NCI-H526 treated with DMSO at 0.1 percent for 48 hours (cell line): ENCODE results near the gene SFTPA1.
A peak's percentile ranks its signal among the peaks of the same experiment; 100 is the strongest.
"Not testable (repeated sequence)": the region's sequence is repeated elsewhere in the genome, so short reads cannot be mapped to it uniquely, and the experiment has no call there.

Experiments
- DNase-seq: peaks from one replicate; lab custom pipeline; 2025; lab: John Stamatoyannopoulos, UW

Gene SFTPA1

DNA sequence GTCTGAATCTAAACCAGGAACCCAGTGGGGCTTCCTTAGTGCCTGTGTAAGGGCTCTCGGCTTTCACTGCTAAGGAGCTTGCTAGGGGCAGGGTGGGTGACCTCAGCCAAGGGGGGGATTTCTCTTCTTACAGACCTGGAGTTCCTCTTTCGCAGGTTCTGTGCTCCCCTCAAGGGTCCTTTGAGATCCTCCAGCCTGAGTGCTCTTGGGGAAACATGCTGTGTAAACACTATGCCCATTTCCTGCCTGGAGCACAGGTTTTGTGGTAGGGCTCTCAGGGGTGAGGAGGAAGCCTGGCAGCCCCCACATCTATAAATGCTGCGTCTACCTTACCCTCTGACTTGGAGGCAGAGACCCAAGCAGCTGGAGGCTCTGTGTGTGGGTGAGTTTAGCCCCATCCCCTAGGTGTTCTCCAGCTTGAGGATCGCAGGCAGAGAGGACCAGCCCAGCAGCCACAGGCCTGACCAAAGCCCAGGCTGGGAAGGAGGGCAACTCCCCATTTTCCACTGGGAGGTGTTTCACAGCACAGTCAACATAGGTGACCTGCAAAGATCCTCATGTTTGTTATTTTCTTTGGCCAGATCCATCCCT, at the start of gene SFTPA1:
Gene SFTPA1, plus strand, starts transcription at position 339 of the 591 bp plus-strand sequence. CDS start 887 bp downstream, outside the sequence.
- no peak for DNase-seq

DNA sequence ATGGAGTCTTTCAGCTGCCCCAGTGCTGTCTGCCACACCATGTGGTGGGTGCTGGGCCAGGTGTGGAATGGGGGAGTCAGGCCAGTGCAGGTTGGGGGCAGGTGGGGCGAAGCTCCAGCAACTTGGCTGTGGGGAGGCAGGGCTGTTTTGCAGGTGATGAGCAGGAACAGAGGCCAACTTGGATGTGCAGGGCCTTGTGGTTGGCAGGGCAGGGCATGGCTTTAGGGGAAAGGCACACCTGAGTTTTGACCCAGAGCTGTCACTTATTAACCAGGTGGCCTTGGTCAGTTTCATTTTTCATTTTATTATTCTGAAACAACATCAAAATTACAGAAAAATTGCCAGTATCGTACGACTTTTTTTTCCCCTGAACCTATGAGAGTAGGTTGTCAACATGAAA, 49.5 kb upstream of the SFTPA1 start:
- DNase-seq = no peak

DNA sequence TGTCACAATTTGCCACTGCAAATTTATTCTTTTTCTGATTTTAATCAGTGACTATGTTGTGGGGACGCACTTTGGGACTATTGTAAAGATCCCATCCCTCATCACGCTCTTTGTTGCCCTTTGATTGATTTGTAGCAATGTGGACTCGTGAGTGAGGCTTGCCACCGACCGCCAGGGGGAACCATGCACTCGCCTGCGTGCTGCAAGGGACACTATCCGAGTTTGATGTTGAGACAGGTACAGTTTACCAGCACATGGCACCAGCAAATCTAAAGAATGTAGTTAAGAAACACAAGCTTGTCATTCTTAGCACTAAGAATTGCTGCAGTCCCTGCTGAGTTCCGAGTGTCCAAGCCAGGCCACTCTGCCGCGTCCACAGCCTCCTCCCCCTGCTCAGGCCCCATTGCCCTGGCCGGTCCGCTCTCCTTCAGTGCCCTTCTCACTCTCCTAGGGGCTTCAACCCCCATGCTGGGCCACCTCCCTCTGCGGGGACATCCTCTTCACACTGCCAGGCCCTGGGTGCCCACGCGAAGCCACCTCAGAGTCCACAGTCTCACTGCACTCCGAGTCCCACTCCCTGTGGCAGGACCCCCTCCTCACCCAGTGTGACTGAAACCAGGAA, 48.5 kb upstream of the SFTPA1 start:
- peak; percentile 47 for DNase-seq

DNA sequence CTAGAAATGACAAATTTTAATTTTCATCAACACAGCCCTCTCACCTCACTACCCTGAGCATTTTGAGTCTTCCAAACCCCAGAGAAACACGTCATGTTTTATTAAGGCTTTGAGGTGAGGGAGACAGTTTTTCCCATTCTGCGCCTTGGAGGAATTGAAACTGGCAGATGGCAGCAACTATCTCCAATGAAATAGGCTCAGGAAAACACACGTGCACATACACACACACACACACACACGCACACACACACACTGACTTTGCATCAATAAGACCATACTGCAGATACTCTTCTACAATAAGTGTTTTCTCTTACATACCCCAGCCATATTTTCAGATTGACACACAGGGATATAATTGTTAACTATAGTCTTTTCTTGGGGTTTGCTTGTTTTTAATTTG, 47.3 kb upstream of the SFTPA1 start:
- DNase-seq = no peak

- DNase-seq = not testable (repeated sequence)
These were observed 40.1 kb upstream of the SFTPA1 start for GRCh38 chr10:79570624-79571023.

- DNase-seq = no peak
These were observed 31.4 kb upstream of the SFTPA1 start for GRCh38 chr10:79579361-79579760.

DNA sequence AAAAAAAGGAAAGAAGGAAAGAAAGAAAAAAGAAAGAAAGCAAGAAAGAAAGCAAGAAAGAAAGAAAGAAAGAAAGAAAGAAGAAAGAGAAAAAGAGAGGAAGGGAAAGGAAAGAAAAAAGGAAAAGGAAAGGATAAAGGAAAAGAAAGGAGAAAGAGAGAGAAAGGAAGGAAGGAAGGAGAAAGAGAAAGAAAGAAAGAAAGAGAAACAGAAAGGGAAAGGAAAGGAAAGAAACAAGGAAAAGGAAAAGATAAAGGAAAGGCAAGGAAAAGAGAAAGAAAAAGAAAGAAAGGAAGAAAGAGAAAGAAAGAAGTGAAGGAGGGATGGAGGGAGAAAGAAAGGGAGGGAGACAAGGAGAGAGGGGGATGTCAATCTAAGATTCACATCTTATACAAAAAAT, 29.7 kb upstream of the SFTPA1 start:
- no peak for DNase-seq

- DNase-seq = no peak
These were observed 28.6 kb upstream of the SFTPA1 start for GRCh38 chr10:79582096-79582495.

DNA sequence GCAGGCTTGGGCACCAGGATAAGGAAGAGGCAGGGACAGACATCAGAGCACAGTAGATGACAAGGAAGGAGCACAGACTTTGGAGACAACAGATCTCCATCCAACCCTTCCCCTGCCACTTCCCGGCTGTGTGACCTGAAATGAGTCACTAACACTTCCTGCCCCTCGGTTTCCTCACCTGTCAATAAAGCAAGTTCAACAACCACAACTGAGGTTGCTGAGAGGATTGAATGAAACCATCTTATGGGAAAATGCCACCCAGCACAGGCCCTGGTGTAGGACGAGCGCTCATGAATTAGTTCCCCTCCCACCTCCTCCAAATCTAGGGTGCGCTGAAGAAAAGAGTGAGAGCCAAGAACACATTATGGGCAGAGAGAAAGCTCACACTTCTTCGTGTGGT, 27.8 kb upstream of the SFTPA1 start:
- DNase-seq = not testable (repeated sequence)

GRCh38 chr10:79583488-79584024, 27.2 kb upstream of the SFTPA1 start:
- DNase-seq = no peak

GRCh38 chr10:79585870-79586527, 24.7 kb upstream of the SFTPA1 start:
- DNase-seq = no peak

GRCh38 chr10:79586933-79587332, 23.8 kb upstream of the SFTPA1 start:
- DNase-seq = no peak

- DNase-seq = no peak
These were observed 21.9 kb upstream of the SFTPA1 start for GRCh38 chr10:79588800-79589199.

- no peak for DNase-seq
These were observed 17.4 kb upstream of the SFTPA1 start for GRCh38 chr10:79593377-79593776.

GRCh38 chr10:79594565-79594964, 16.2 kb upstream of the SFTPA1 start:
- DNase-seq = not testable (repeated sequence)

- DNase-seq = no peak
These were observed 15.2 kb upstream of the SFTPA1 start for GRCh38 chr10:79595510-79595909.

DNA sequence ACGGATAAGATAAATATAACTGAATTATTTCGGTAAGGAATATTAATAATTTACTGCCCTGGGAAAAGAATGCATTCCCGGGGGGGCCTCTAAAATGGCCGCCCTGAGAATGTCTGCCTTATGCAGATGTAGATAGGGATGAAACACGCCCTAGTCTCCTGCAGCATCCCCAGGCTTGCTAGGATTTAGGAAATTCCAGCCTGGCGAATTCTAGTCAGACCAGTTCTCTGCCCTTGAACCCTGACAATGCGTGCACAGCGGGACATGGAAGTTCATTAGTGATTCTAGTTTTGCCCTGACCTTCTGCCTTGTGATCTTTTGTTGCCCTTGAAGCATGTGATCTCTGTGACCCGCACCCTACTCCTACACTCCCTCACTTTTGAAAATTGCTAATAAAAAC, 11.1 kb upstream of the SFTPA1 start:
- not testable (repeated sequence) for DNase-seq

GRCh38 chr10:79601939-79602338, 8.8 kb upstream of the SFTPA1 start:
- DNase-seq = no peak

DNA sequence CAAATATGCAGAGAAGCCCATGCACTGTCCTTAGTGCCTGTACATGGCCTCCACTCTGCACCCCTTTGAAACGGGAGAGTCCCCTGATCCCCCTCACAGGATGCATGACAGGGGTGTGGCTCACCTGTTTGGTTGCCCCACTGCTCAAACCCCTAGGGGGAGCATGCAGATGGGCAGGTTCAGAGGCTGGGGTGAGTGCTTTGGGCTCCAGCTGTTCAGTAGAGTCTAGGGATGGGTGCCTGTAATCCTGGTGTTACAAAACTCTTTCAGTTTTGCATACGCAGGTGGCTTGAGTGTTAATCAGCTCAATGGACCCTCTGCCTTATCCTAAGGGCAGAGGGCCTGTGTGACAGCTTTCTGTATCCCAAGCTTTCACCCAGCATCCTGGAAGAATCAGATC, 7.8 kb upstream of the SFTPA1 start:
- DNase-seq = peak; percentile 1

- DNase-seq = no peak
These were observed 6.4 kb upstream of the SFTPA1 start for GRCh38 chr10:79604294-79604693.

GRCh38 chr10:79605308-79605707, 5.4 kb upstream of the SFTPA1 start:
- no peak for DNase-seq

DNA sequence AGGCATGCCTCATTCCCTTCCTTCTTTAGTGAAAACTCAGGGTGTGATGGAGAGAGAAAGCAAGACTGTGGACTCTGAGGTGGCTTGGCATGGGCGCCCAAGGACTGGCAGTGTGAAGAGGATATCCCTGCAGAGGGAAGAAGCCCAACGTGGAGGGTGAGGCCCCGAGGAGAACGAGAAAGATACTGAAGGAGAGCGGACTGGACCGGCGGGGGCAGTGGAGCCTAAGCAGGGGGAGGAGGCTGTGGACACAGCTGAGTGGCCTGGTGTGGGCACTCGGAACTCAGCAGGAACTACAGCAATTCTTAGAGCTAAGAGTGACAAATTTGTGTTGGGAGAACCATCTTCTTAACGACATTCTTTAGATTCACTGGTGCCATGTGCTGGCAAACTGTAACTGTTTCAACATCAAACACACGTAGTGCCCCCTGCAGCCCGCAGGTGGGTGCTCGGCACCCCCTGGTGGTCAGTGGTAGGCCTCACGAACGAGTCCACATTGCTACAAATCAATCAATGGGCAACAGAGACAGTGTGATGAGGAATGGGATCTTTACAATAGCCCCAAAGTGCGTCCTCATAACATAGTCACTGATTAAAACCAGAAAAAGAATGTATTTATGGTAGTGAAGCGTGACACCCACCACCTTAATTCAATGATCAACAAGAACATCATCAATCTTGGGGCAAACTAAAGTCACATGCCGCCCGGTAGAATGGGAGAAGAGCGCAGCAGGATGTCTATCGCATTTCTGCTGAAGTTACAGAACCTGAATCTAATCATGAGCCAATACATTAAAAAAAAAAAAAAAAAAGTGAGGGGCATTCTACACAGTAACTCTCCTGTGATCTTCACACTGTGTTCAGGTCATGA, 2.0 kb upstream of the SFTPA1 start:
- DNase-seq = peak; percentile 1
